ENCODE results near the gene OSBPL2. TPM values are rescaled to one million over a fixed set of nuclear protein-coding genes. Genes with fewer than 3 reads are reported as not detected.

The OSBPL2 gene
- total RNA-seq, 4 donors from 2014 or later, result 46.9 to 60.8 (median 50.8) TPM

GRCh38 chr20:62193079-62194025 is 45.0 kb upstream of the OSBPL2 start:
- H3K27me3 ChIP-seq, result no peaks in the 10 kb centered on the region
- no peak overlapping the region for H3K27ac ChIP-seq
- WGBS, 2 donors, result 90 to 95% methylated on average over 19 to 22 of the region's 29 CpGs
- no peak overlapping the region for H3K4me3 ChIP-seq (replicated peaks in 1 of 3)
- TF ChIP-seq CTCF (IDR thresholded peaks at IDR 0.05) (no peak), POLR2A (IDR thresholded peaks at IDR 0.05) (no peak)
- no peaks in the 10 kb centered on the region for H3K4me1 ChIP-seq
- H3K36me3 ChIP-seq, result peaks cover 4 to 14% of the 10 kb centered on the region in 2 donors
- no peak for DNase-seq
- no peaks in the 10 kb centered on the region for H3K9me3 ChIP-seq
- intact Hi-C loops (cut with DNase I), result no loop called here

GRCh38 chr20:62195075-62195405 is 43.3 kb upstream of the OSBPL2 start:
- Histone ChIP-seq H3K4me3 (replicated peaks in 1 of 3) (no peak overlapping the region), H3K4me1 (no peaks in the 10 kb centered on the region), H3K27ac (no peak overlapping the region), H3K9me3 (no peaks in the 10 kb centered on the region), H3K36me3 (peaks cover 16 to 26% of the 10 kb centered on the region in 2 donors), H3K27me3 (no peaks in the 10 kb centered on the region)
- 78 to 81% methylated on average over 8 of the region's 8 CpGs for WGBS, 2 donors
- intact Hi-C loops (cut with DNase I), result no loop called here
- DNase-seq, result no peak
- no peak for TF ChIP-seq POLR2A (IDR thresholded peaks at IDR 0.05)
- no peak for TF ChIP-seq CTCF (IDR thresholded peaks at IDR 0.05)

- Histone ChIP-seq H3K4me1 (no peaks in the 10 kb centered on the region), H3K4me3 (replicated peaks in 1 of 3) (no peak overlapping the region), H3K27me3 (no peaks in the 10 kb centered on the region), H3K36me3 (peaks cover 23 to 33% of the 10 kb centered on the region in 2 donors), H3K27ac (no peak overlapping the region), H3K9me3 (no peaks in the 10 kb centered on the region)
- intact Hi-C loops (cut with DNase I), result no loop called here
- DNase-seq, result no peak
- TF ChIP-seq POLR2A (IDR thresholded peaks at IDR 0.05) (no peak), CTCF (IDR thresholded peaks at IDR 0.05) (no peak)
- 91 to 94% methylated on average over 10 of the region's 10 CpGs for WGBS, 2 donors
These were observed 42.6 kb upstream of the OSBPL2 start for GRCh38 chr20:62195736-62196135.

GRCh38 chr20:62196286-62196685 is 42.0 kb upstream of the OSBPL2 start:
- Histone ChIP-seq H3K27me3 (no peaks in the 10 kb centered on the region), H3K4me3 (replicated peaks in 1 of 3) (no peak overlapping the region), H3K9me3 (no peaks in the 10 kb centered on the region), H3K4me1 (no peaks in the 10 kb centered on the region), H3K36me3 (peaks cover 28 to 38% of the 10 kb centered on the region in 2 donors), H3K27ac (no peak overlapping the region)
- intact Hi-C loops (cut with DNase I), result no loop called here
- DNase-seq, result no peak
- TF ChIP-seq CTCF (IDR thresholded peaks at IDR 0.05) (no peak), POLR2A (IDR thresholded peaks at IDR 0.05) (no peak)
- 96 to 97% methylated on average over 10 of the region's 10 CpGs for WGBS, 2 donors

- H3K27me3 ChIP-seq, result no peaks in the 10 kb centered on the region
- intact Hi-C loops (cut with DNase I), result no loop called here
- no peak overlapping the region for H3K27ac ChIP-seq
- DNase-seq, result no peak
- H3K36me3 ChIP-seq, result peaks cover 37 to 48% of the 10 kb centered on the region in 2 donors
- no peaks in the 10 kb centered on the region for H3K4me1 ChIP-seq
- no peaks in the 10 kb centered on the region for H3K9me3 ChIP-seq
- no peak for TF ChIP-seq CTCF (IDR thresholded peaks at IDR 0.05)
- no peak for TF ChIP-seq POLR2A (IDR thresholded peaks at IDR 0.05)
- 87 to 97% methylated on average over 9 of the region's 9 CpGs for WGBS, 2 donors
- H3K4me3 ChIP-seq (replicated peaks in 1 of 3), result no peak overlapping the region
These were observed 41.0 kb upstream of the OSBPL2 start for GRCh38 chr20:62197311-62197710.
